ENCODE measurements around the gene PSMA3.

GRCh38 chr14:58198086-58198485 lies 46.6 kb upstream of the PSMA3 start:
- TF ChIP-seq EZH2 (IDR thresholded peaks at IDR 0.05; ENCODE audit: borderline replicate concordance, insufficient read depth, low read length, poor library complexity, severe bottlenecking) (no peak), MXI1 (conservative IDR thresholded peaks at IDR 0.05; ENCODE audit: poor library complexity, severe bottlenecking) (no peak), RAD21 (conservative IDR thresholded peaks at IDR 0.05) (no peak)
